Endothelial cell (in vitro differentiated cells): ENCODE results near the gene RASL10B. TPM values are rescaled to one million over a fixed set of nuclear protein-coding genes. Genes with fewer than 3 reads are reported as not detected.

ENCODE experiments used
- DNase-seq: peaks from one replicate; pipeline ENCODE4 v3.0.0; 2021; ENCODE audit warnings: low spot score
- H3K27ac Mint-ChIP-seq: one replicate; pipeline ENCODE4 v1.8.0; 2021; ENCODE audit warnings: mixed read lengths, inconsistent platforms; ENCODE audit not compliant: unreplicated experiment
- H3K27me3 Mint-ChIP-seq: one replicate; pipeline ENCODE4 v1.8.0; 2021; ENCODE audit warnings: mild to moderate bottlenecking, moderate library complexity, mixed read lengths, inconsistent platforms; ENCODE audit not compliant: unreplicated experiment
- H3K36me3 Mint-ChIP-seq: one replicate; pipeline ENCODE4 v1.8.0; 2021; ENCODE audit warnings: mild to moderate bottlenecking, low read depth, mixed read lengths, inconsistent platforms; ENCODE audit not compliant: unreplicated experiment
- H3K4me1 Mint-ChIP-seq: one replicate; pipeline ENCODE4 v1.8.0; 2021; ENCODE audit warnings: mild to moderate bottlenecking, mixed read lengths, inconsistent platforms; ENCODE audit not compliant: unreplicated experiment
- H3K4me3 Mint-ChIP-seq: one replicate; pipeline ENCODE4 v1.8.0; 2021; ENCODE audit warnings: mild to moderate bottlenecking, mixed read lengths, inconsistent platforms; ENCODE audit not compliant: unreplicated experiment
- H3K9me3 Mint-ChIP-seq: one replicate; pipeline ENCODE4 v1.8.0; 2021; ENCODE audit warnings: mixed read lengths, inconsistent platforms; ENCODE audit not compliant: unreplicated experiment
- long read RNA-seq: library from polyadenylated mRNA; unstranded; transcript quantifications from one replicate; pipeline ENCODE4 v2.0.0, GENCODE V29; 2020; ENCODE audit not compliant: unreplicated experiment
- total RNA-seq: library from RNA; stranded (reverse); fragmentation: NEBNext Ultra II Directional; extraction: Animal tissue kit (Norgen Biotek cat#: 25700); gene quantifications from one replicate; pipeline ENCODE4 v1.2.1, GENCODE V29; 2021; ENCODE audit not compliant: unreplicated experiment
- TF ChIP-seq, protein P1 (sequence below): fragments of 200-600 bp; sonication (generic); IDR thresholded peaks from one replicate; pipeline ENCODE4 v1.5.0; 2021; ENCODE audit warnings: antibody characterized with exemption; ENCODE audit not compliant: unreplicated experiment

RASL10B gene, protein sequence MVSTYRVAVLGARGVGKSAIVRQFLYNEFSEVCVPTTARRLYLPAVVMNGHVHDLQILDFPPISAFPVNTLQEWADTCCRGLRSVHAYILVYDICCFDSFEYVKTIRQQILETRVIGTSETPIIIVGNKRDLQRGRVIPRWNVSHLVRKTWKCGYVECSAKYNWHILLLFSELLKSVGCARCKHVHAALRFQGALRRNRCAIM
- total RNA-seq = 1.7 TPM
- long read RNA-seq = 0 reads

DNA sequence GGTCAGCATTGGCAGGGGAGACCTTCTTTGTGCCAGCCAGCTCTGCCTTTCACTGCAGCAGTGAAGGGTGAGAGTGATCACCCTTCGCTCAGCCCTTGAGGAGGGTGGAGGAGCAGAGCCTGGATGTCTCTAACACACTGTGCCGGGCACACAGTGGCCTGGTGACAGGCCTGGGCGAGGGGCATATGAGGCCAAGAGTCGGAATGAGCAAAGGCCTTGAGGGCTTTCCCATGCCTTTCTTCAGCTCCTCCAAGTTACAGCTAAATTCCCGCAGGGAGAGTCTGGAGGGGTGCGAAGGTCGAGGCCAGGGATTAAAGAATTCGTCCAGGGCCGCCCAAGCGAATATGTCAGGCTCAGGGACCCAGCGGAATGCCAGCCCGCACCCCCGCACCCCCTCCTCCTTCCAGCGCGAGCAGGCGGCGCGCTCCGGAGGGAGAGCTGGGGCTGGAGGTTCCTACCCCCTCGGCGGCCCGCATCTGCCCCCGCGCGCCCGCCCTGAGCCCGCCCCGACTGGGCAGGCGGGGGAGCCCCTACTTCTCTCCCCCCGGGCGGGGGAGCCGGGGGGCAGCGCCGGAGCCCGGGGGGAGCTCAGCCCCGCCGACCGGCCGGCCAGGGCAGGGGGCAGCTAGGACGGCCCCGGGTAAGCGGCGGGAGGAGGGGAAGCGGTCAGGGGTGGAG lies at the start of gene RASL10B:
Gene RASL10B (plus strand): TSS at position 401 of the 678 bp plus-strand sequence. CDS start 3,546 bp downstream, outside the sequence.
- H3K27ac Mint-ChIP-seq = no peak within 1 kb of the TSS
- DNase-seq = peak; percentile 59
- peaks cover 9% of the 10 kb centered on the region for H3K36me3 Mint-ChIP-seq
- H3K4me3 Mint-ChIP-seq = peak within 1 kb of the TSS; percentile 87
- H3K27me3 Mint-ChIP-seq = peaks cover 11% of the 10 kb centered on the region
- H3K9me3 Mint-ChIP-seq = no peaks in the 10 kb centered on the region
- TF ChIP-seq, protein P1, sequence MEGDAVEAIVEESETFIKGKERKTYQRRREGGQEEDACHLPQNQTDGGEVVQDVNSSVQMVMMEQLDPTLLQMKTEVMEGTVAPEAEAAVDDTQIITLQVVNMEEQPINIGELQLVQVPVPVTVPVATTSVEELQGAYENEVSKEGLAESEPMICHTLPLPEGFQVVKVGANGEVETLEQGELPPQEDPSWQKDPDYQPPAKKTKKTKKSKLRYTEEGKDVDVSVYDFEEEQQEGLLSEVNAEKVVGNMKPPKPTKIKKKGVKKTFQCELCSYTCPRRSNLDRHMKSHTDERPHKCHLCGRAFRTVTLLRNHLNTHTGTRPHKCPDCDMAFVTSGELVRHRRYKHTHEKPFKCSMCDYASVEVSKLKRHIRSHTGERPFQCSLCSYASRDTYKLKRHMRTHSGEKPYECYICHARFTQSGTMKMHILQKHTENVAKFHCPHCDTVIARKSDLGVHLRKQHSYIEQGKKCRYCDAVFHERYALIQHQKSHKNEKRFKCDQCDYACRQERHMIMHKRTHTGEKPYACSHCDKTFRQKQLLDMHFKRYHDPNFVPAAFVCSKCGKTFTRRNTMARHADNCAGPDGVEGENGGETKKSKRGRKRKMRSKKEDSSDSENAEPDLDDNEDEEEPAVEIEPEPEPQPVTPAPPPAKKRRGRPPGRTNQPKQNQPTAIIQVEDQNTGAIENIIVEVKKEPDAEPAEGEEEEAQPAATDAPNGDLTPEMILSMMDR = no peak
- H3K4me1 Mint-ChIP-seq = peaks cover 9% of the 10 kb centered on the region

DNA sequence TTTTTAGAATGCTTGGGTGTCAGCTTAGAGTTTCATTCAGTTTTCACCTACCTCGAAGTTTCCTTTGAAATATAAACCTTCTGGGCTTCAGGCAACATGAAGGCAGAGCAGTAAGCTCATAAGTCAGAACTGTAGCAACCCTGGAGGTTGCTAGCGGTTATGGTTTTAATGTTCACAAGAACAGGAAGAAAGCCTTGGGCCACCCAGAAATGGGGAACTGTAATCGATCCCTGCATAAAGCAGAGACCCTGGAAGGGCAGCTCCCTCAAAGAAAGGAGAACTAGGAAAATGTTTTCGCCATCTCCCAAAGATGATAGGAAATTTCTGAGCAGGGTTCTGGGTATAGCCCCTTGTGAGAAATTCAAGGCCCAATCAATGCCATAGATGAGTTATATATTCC lies 47.8 kb upstream of the RASL10B start:
- peaks cover 1% of the 10 kb centered on the region for H3K27me3 Mint-ChIP-seq
- DNase-seq = no peak
- no peaks in the 10 kb centered on the region for H3K9me3 Mint-ChIP-seq
- no peak overlapping the region for H3K4me3 Mint-ChIP-seq
- H3K36me3 Mint-ChIP-seq = peaks cover 21% of the 10 kb centered on the region
- no peak overlapping the region for H3K27ac Mint-ChIP-seq
- TF ChIP-seq, protein P1 = no peak
- peaks cover 10% of the 10 kb centered on the region for H3K4me1 Mint-ChIP-seq

DNA sequence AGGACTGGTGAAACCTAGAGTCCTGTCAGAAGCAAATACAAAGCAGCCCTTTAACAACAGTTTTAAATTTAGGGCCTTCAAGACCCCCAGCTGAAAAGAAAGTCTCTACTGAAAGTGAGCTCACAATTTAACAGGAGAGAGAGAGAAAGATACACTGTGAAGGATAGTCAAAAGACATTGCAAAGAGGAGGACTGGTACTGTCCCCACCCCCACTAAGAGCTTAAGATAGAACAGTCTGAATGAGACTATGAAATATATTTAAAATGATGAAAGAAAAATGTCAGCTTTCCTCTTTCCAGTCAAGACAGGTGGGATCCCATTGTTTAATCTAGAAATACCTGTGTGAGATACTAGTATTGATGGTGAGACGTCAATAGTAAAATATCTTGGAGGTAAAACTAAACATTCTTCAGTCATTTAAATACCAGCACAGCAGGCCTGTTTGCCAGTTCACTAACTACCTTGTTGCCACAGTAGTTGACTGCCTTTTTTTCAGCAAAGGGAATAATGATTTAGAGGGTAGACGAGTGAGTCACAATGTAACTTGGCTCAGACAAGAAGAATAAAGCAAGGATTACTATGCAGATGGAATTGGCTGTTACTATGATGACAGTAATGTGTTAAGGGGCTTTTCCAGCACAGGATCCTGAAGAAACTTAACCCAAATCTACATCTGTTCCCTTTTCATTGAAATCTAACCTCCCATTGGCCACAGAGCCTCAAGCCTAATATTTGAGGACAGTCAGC lies 47.2 kb upstream of the RASL10B start:
- Mint-ChIP-seq H3K27me3 (peaks cover 1% of the 10 kb centered on the region), H3K9me3 (no peaks in the 10 kb centered on the region), H3K4me1 (peaks cover 3% of the 10 kb centered on the region), H3K27ac (no peak overlapping the region), H3K36me3 (peaks cover 21% of the 10 kb centered on the region), H3K4me3 (no peak overlapping the region)
- DNase-seq = no peak
- TF ChIP-seq, protein P1 = no peak

DNA sequence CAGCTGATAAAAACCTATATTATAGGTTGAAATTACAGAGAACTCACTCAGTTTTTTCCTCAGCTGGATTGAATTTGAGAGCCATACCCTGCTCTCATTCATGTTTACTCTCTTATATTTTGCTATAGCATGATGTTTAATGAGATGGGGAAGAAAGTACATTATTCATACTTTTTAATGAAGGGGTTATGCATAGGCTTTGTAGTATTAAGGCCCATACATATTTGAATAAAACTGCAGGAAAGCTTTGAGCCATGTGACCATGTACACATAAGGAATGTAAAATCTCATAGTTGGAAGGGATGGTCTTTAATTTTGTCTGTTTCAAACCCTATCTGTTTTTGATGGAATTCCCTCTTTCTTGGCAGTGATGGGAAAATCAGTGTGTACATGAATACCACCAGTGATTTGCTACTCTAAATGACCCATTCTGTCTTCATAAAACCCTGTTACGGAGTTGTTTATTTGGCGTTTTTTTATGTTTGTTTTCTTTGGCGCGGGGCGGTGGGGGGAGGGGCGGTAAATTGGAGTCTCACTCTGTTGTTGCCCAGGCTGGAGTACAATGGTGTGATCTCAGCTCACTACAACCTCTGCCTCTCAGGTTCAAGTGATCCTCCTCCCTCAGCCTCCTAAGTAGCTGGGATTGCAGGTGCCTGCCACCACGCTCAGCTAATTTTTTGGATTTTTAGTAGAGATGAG lies 38.8 kb upstream of the RASL10B start:
- H3K4me3 Mint-ChIP-seq = no peak overlapping the region
- DNase-seq = no peak
- H3K36me3 Mint-ChIP-seq = peaks cover 17% of the 10 kb centered on the region
- H3K9me3 Mint-ChIP-seq = no peaks in the 10 kb centered on the region
- no peak overlapping the region for H3K27ac Mint-ChIP-seq
- TF ChIP-seq, protein P1 = no peak
- H3K27me3 Mint-ChIP-seq = peaks cover 1% of the 10 kb centered on the region
- H3K4me1 Mint-ChIP-seq = no peaks in the 10 kb centered on the region
